Measurements from ENCODE around the gene EXD3.

EXD3 gene

DNA sequence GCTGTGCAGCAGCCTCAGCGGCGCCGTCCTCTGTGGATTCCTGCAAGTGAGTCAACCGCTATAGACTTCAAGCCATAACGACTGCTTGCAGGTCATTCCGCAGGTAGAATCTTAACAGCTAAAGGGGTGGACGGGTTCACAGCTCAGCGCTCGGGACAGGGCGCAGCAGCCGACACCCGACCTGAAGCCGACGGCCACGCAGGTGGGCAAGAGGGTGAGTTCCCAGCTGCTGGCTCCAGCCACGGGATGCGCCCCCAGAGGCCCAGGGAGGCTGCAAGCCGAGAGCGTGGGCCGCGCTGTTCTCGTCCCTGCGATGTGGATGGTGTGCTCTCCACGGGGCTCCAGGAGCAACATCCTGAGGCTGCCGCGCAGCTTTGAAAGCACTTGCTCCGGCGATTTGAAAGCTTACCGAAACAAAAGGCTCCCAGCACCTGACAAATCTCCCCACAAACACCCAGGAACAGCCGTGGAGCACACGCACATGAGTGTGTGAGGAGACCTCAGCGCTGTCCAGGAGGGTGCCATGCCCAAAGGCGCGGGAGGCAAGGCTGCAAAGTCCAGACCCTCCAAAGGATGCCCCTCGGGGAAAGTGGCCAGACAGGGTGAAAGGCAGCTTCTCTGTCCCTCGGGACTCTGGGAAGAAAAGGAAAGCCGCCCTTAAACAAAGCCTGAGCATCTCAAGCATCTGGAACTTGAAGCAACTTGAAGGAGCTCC is 48.7 kb downstream of the EXD3 start:
- no peak for DNase-seq

- no peak for DNase-seq
These were observed 49.4 kb downstream of the EXD3 start for GRCh38 chr9:137373611-137373980.

GRCh38 chr9:137372693-137373610 is 50.0 kb downstream of the EXD3 start:
- no peak for DNase-seq

- DNase-seq = no peak
These were observed 50.9 kb downstream of the EXD3 start for GRCh38 chr9:137371946-137372651.

GRCh38 chr9:137371521-137371941 is 51.4 kb downstream of the EXD3 start:
- DNase-seq = no peak

DNA sequence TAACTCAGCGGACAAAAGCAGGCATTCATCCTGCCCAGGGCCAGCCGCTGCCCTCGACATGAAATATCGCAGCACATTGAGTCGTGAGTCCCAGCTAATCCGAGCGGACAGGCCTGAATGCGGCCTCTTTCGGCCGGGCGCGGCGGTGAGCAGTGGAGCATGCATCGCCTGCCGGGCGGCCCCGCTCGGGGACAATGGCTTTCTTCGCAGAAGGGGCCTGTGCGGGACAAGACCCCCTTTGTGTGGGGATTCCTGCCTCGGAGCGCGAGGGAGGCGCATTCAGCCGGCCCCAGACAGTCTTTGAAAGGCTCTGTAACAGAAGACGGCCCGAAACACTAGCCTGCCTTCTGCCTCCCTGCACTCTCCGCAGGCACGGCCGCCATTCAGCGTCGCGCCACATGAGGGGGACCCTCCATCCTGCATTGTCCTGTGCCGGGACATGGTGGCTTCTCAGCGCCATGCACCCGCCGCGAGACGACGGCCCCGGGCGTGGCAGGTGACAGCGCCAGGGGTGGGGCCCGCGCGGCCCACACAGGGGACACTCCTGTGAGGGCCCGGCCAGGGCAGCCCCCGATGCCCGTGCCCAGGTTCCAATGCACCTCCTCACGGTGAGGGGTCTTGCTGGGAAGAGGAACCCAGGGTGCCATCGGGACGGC is 52.0 kb downstream of the EXD3 start:
- no peak for DNase-seq

GRCh38 chr9:137369911-137370764 is 52.8 kb downstream of the EXD3 start:
- DNase-seq = peak; percentile 32

DNA sequence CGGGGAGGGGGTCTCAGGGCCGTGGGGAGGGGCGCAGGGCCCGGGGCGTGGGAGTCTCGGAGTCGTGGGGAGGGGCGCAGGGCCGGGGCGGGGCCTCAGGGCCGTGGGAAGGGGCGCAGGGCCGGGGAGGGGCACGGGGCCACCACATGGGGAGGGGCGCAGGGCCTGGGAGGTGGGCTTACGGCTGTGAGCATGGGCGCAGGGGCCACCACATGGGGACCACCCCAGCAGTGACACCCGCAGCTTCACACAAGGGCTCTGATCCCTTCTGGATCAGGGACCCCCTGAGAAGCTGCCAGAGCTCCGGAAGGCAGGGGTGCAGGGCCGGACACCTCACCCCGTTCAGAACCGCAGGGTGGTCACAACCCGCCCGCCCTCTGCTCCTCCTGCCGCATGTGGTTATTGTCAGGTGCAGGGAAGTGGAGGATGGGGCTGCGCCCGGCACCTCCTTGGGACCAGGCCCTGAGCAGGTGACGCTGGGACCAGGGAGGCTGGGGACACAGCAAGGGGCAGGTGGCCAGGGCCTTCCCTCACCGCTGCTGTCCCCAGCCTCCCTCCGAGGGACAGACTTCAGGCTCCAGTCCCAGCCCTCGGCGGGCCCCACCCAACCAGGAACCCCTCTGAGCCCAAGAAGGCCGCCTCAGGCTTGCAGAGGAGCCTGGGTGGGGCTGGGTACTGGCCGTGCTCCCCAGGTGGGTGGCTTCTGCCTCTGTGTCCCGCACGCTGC is 53.7 kb downstream of the EXD3 start:
- no peak for DNase-seq

- no peak for DNase-seq
These were observed 54.4 kb downstream of the EXD3 start for GRCh38 chr9:137368431-137369035.

GRCh38 chr9:137367506-137368430 is 55.2 kb downstream of the EXD3 start:
- no peak for DNase-seq

DNA sequence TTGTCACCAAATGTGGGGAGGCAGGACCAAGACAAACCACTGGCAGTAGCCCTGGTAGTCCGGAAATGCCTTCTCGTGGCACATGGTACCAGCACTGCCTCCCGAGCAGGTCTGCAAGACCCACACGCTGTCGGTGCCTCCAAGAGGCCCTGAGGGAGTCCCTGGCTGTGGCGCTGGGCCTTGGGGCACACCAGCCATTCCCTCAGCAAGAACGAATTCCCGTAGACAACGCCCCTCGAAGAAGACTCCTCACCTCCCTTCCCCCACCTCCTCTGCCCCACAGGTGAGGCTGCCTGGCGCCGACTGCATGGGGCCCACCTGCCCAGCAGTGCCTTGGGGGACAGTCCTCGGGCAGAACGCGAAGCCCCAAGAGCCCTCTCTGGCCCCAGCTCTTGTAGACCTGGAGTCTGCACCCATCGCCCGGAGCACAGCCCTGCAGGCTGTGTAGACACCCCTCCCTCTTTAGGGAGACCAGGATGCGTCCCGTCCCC is 56.0 kb downstream of the EXD3 start:
- DNase-seq = no peak

DNA sequence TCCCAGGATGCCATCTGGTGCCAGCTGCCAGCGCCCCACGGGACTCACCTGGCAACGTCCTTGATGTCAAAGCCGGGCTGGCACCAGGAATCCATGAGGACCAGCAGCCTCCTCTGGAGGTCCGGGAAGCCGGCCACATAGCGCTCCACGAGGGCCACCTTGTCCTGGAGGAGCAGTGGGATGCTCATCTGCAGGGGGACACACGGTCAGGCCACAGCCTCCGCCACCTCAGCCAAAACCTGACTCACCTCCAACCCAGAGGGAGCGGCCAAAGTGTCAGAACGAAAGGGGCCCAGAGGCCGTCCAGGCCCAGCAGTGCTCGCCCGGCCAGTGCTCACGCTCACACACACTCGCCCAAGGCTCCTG is 56.5 kb downstream of the EXD3 start:
- DNase-seq = no peak

- DNase-seq = peak; percentile 93
These were observed 57.2 kb downstream of the EXD3 start for GRCh38 chr9:137365552-137366444.

DNA sequence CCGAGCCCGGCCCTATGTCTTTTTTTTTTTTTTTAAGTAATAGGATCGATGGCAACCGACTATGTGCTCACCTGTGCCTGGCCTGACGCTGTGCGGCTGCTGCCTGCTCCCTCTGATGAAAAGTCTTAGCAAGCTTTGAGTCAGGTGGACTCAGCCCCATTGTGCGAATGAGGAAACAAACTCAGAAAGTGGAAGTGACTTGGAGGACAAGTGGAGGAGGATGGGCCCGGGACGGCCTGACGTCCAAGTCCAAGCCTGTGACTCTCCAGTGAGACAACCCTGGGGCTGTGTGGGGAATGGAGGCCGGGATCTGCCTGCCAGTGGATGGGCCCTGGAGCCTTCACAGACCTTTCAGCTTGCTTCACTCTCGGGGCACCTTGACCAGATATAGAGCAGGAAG is 57.9 kb downstream of the EXD3 start:
- no peak for DNase-seq

DNA sequence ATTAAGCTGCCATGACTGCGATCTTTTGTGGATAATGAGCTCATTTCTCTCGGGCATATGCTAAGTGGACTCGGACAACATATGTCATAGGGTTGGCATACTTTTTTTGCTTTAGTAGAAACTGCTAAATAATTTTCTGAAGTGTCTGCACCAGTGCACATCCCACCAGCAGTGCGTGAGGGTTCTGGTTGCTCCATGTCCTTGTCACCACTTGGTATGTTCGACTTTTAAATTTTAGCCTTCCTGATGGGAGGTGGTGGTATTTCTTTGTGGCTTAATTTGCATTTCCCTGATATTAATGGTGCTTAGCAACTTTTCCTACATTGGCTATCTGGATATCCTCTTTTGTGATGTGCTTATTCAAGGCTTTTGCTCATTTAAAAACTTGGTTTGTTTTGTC is 63.1 kb downstream of the EXD3 start:
- no peak for DNase-seq

DNA sequence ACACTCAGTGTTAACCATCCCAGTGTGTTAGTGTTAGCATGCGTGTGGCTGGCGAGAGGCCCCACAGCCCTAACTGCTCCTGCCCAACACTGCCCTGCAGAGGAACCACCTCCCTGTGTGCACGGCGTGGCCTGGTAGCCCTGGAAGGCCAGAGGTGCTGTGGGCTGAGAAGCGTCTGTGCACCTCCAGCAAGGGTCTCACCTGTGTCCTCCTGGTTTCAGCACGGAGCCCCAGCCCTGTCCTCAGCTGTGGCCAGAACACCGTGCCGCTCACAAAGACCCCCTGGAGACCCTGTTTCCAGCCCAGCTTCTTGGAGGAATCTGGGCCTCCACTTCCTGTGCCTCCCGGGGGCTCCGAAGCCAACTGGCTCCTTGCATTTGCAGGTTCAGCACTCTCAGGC is 64.8 kb downstream of the EXD3 start:
- DNase-seq = no peak

GRCh38 chr9:137357166-137357565 is 65.8 kb downstream of the EXD3 start:
- no peak for DNase-seq

DNA sequence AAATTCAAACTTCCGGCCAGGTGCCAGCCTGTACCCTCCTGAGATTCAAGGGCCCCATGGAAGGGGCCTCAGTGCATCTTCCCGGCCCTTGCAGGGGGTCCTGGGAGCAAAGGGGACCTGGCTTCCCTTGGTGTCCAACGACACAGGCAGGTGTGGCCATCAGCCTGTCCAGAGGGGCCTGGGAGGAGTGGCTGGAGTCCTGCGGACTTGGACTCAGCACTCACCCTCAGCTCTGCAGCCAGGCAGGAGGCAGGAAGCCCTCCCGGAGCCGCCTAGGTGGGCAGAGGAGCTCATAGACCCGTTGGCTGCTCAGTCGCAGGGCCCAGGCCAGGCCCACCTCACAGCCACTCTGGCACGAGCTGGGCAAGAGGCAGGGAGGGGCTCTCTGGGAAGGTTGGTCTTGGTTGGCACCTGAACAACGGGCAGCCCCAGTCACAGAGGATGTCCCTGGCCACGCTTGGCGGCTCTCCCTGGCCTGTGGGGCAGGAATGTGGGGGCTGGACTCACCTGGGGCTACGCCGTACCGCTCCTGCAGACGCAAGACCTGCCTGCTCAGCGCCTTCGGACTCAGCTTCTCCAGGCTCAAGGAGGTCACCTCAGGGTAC is 67.1 kb downstream of the EXD3 start:
- no peak for DNase-seq
